Thyroid gland (tissue), 4 donors: ENCODE results near the gene NRSN2. TPM values are rescaled to one million over a fixed set of nuclear protein-coding genes. Genes with fewer than 3 reads are reported as not detected.
"Not testable (repeated sequence)": the region's sequence is repeated elsewhere in the genome, so short reads cannot be mapped to it uniquely, and the experiment has no call there.

Experiments used
- DNase-seq, 2 donors: peaks; one replicate each; pipeline ENCODE4 v3.0.0-alpha.2; 2019
- H3K27ac ChIP-seq, 3 donors: fragments of 200-600 bp; sonication (generic); 1 replicate in 2 of 3; 2 replicates in 1 of 3; pipeline ENCODE4 v1.5.1; 2016 to 2019; ENCODE audit warnings: mild to moderate bottlenecking in 1 of 3, moderate library complexity in 1 of 3
- H3K27me3 ChIP-seq: fragments of 200-600 bp; sonication (generic); one replicate; pipeline ENCODE4 v1.5.1; 2019
- H3K36me3 ChIP-seq, 2 donors: fragments of 200-600 bp; sonication (generic); one replicate each; pipeline ENCODE4 v1.5.1; 2016 to 2019
- H3K4me1 ChIP-seq, 2 donors: fragments of 200-600 bp; sonication (generic); one replicate each; pipeline ENCODE4 v1.5.1; 2017 to 2019
- H3K4me3 ChIP-seq, 3 donors: fragments of 200-600 bp; sonication (generic); replicated peaks in 1 of 3; 1 replicate in 2 of 3; 2 replicates in 1 of 3; pipeline ENCODE4 v1.5.1; 2016; ENCODE audit warnings: mild to moderate bottlenecking in 1 of 3
- H3K9me3 ChIP-seq: fragments of 200-600 bp; sonication (generic); one replicate; pipeline ENCODE4 v1.5.1; 2017
- CTCF ChIP-seq, 6 experiments: fragments of 200-600 bp in 3 of 6; fragments of 450-650 bp in 3 of 6; sonication (generic) in 3 of 6; IDR thresholded peaks; one replicate each; pipeline ENCODE4 v1.5.1; 2016 to 2019; ENCODE audit warnings: antibody characterized with exemption in 6 of 6, mild to moderate bottlenecking in 2 of 6, inconsistent platforms in 1 of 6, moderate library complexity in 1 of 6
- POLR2A ChIP-seq, 2 donors: fragments of 450-650 bp; IDR thresholded peaks; one replicate each; pipeline ENCODE4 v1.6.1; 2017; ENCODE audit warnings: antibody characterized with exemption in 2 of 2, mild to moderate bottlenecking in 2 of 2, moderate library complexity in 1 of 2
- WGBS, 2 donors: methylation state at CpG; one replicate each; pipeline ENCODE4 v1.1.5; 2017; 5-methylcytosine and 5-hydroxymethylcytosine counted together
- intact Hi-C: fragments of 100-400 bp; cut with DNase I; formaldehyde crosslinking; loops from one replicate; pipeline ENCODE4 v1.15.1; 2023
- total RNA-seq, 4 donors: library from RNA; depleted of rRNA; stranded (reverse); fragments of >200 nt; gene quantifications; one replicate each; pipeline ENCODE4 v1.2.3, GENCODE V29; 2016

NRSN2 gene
- total RNA-seq, 4 donors from 2014 or later = 29.8 to 56.7 (median 42.4) TPM

GRCh38 chr20:347640-348484, 951 bp downstream of the NRSN2 start:
- DNase-seq = peak; percentile 97 to 98
- no peaks in the 10 kb centered on the region for H3K9me3 ChIP-seq
- H3K4me1 ChIP-seq = peaks cover 0 to 12% of the 10 kb centered on the region in 2 donors
- H3K36me3 ChIP-seq = no peaks in the 10 kb centered on the region
- no peaks in the 10 kb centered on the region for H3K27me3 ChIP-seq
- WGBS, 2 donors = 0 to 1% methylated on average over 24 to 35 of the region's 61 CpGs
- intact Hi-C loops = no loop called here
- peak overlapping the region; percentile 88 to 93 (median 91) for H3K27ac ChIP-seq
- TF ChIP-seq POLR2A (IDR thresholded peaks at IDR 0.05) = peak in 1 of 2 donors; percentile 91
- TF ChIP-seq CTCF (IDR thresholded peaks at IDR 0.05) = peak in 2 of 6 experiments; percentile 4 to 19
- peak overlapping the region; percentile 26 to 84 (median 65) for H3K4me3 ChIP-seq

GRCh38 chr20:348972-349841, 2.3 kb downstream of the NRSN2 start:
- Histone ChIP-seq H3K36me3 (no peaks in the 10 kb centered on the region), H3K9me3 (no peaks in the 10 kb centered on the region), H3K4me3 (no peak overlapping the region), H3K27ac (peak overlapping the region in 1 of 3 donors; percentile 93), H3K27me3 (no peaks in the 10 kb centered on the region), H3K4me1 (peaks cover 0 to 12% of the 10 kb centered on the region in 2 donors)
- TF ChIP-seq CTCF (IDR thresholded peaks at IDR 0.05) = no peak
- TF ChIP-seq POLR2A (IDR thresholded peaks at IDR 0.05) = no peak
- 87 to 91% methylated on average over 19 of the region's 19 CpGs for WGBS, 2 donors
- intact Hi-C loops = no loop called here
- no peak for DNase-seq

- Histone ChIP-seq H3K4me1 (peaks cover 9 to 16% of the 10 kb centered on the region in 2 donors), H3K36me3 (no peaks in the 10 kb centered on the region), H3K27me3 (no peaks in the 10 kb centered on the region), H3K4me3 (no peak overlapping the region), H3K27ac (no peak overlapping the region), H3K9me3 (no peaks in the 10 kb centered on the region)
- intact Hi-C loops = loop anchor here (5.0 to 10.0 kb wide), 4 partner anchors 52 to 292 kb away; partner anchors contain the start of gene RBCK1
- WGBS, 2 donors = 85 to 87% methylated on average over 3 to 7 of the region's 13 CpGs
- no peak for DNase-seq
- no peak for TF ChIP-seq POLR2A (IDR thresholded peaks at IDR 0.05)
- no peak for TF ChIP-seq CTCF (IDR thresholded peaks at IDR 0.05)
These were observed 6.3 kb downstream of the NRSN2 start for GRCh38 chr20:353166-353565.

- peak; percentile 83 to 96 (median 94) for TF ChIP-seq CTCF (IDR thresholded peaks at IDR 0.05)
- TF ChIP-seq POLR2A (IDR thresholded peaks at IDR 0.05) = no peak
- no peaks in the 10 kb centered on the region for H3K27me3 ChIP-seq
- intact Hi-C loops = loop anchor here (5.0 to 10.0 kb wide), 4 partner anchors 50 to 290 kb away; partner anchors contain the start of gene RBCK1
These were observed 7.5 kb downstream of the NRSN2 start for GRCh38 chr20:354298-354977.

GRCh38 chr20:356154-356553, 9.2 kb downstream of the NRSN2 start:
- Histone ChIP-seq H3K4me1 (peaks cover 14 to 23% of the 10 kb centered on the region in 2 donors), H3K27ac (peak overlapping the region in 1 of 3 donors; percentile 78)
- not testable (repeated sequence) for H3K4me3 ChIP-seq, DNase-seq, H3K9me3 ChIP-seq, H3K36me3 ChIP-seq, H3K27me3 ChIP-seq
- intact Hi-C loops = loop anchor here (10.0 kb wide), 3 partner anchors 49 to 289 kb away; partner anchors contain the start of gene RBCK1
- WGBS, 2 donors = 61 to 71% methylated on average over 2 of the region's 2 CpGs

More at GRCh38 chr20:354298-354977, 7.5 kb downstream of the NRSN2 start:
- H3K4me3 ChIP-seq = no peak overlapping the region
- peaks cover 14 to 21% of the 10 kb centered on the region in 2 donors for H3K4me1 ChIP-seq
- 13 to 18% methylated on average over 13 to 14 of the region's 14 CpGs for WGBS, 2 donors
- no peaks in the 10 kb centered on the region for H3K9me3 ChIP-seq
- DNase-seq = peak; percentile 70 to 71
- H3K27ac ChIP-seq = no peak overlapping the region
- no peaks in the 10 kb centered on the region for H3K36me3 ChIP-seq
